Erythroblast (primary cell): ENCODE data around the gene MAP3K4.

ENCODE experiments used
- DNase-seq, 2 experiments: peaks; one replicate each; lab custom pipeline; 2025; lab: John Stamatoyannopoulos, UW
- GATA1 ChIP-seq: IDR thresholded peaks from 2 replicates; pipeline ENCODE4 v1.6.1; 2011; ENCODE audit warnings: low read depth, mild to moderate bottlenecking, control low read depth, low read length, moderate library complexity
- POLR2A ChIP-seq: IDR thresholded peaks from 2 replicates; pipeline ENCODE4 v1.6.1; 2011; ENCODE audit warnings: mild to moderate bottlenecking, low read length

MAP3K4 gene

GRCh38 chr6:161154796-161155335, 163.3 kb downstream of the MAP3K4 start:
- no peak for DNase-seq
- no peak for TF ChIP-seq GATA1
- no peak for TF ChIP-seq POLR2A

GRCh38 chr6:161161121-161161520, 169.6 kb downstream of the MAP3K4 start:
- TF ChIP-seq POLR2A (no peak), GATA1 (no peak)
- DNase-seq = no peak

- no peak for DNase-seq
- no peak for TF ChIP-seq GATA1
- no peak for TF ChIP-seq POLR2A
These were observed 170.5 kb downstream of the MAP3K4 start for GRCh38 chr6:161161889-161162624.

GRCh38 chr6:161162722-161163121, 171.2 kb downstream of the MAP3K4 start:
- no peak for DNase-seq
- TF ChIP-seq GATA1 (no peak), POLR2A (no peak)

GRCh38 chr6:161163466-161164181, 172.1 kb downstream of the MAP3K4 start:
- DNase-seq = no peak
- TF ChIP-seq GATA1 (no peak), POLR2A (no peak)

DNA sequence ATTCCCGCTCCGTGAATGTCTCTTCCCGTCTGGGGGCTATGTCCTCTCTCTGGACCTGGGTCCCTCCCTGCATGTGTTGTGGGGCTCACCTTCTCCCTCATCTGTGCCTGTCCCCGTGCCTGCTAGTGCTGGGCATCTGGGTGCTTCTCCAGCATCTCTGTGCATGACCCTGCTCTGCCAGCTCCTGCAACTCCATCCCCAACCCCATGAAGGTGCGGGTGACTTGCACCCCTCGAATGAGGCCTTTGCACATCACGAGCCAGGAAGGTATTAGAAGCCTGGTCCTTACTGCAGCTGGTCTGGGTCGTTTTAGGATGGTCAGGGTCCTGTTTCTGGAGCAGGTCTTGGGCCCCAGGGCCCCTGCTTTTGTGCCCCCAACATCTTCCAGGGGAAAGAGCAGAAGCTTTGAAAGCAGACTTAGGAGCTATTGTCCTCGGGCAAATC, 172.6 kb downstream of the MAP3K4 start:
- DNase-seq = no peak
- TF ChIP-seq POLR2A (no peak), GATA1 (no peak)

- DNase-seq = no peak
These were observed 174.6 kb downstream of the MAP3K4 start for GRCh38 chr6:161166176-161166575.

GRCh38 chr6:161166677-161167076, 175.1 kb downstream of the MAP3K4 start:
- no peak for DNase-seq
- no peak for TF ChIP-seq POLR2A
- TF ChIP-seq GATA1 = no peak

More at GRCh38 chr6:161166176-161166575, 174.6 kb downstream of the MAP3K4 start:
- TF ChIP-seq POLR2A (no peak), GATA1 (no peak)
